NT2/D1 (cell line): ENCODE data around the gene NFIX.

Experiments used
- DNase-seq: peaks from one replicate; pipeline ENCODE4 v3.0.0-alpha.2; 2011; ENCODE audit warnings: low read depth, low spot score
- H3K27me3 ChIP-seq: 2 replicates; pipeline ENCODE4 v1.6.0; 2011; ENCODE audit warnings: mild to moderate bottlenecking; ENCODE audit not compliant: insufficient read length, insufficient read depth
- H3K36me3 ChIP-seq: 2 replicates; pipeline ENCODE4 v1.6.1; 2011; ENCODE audit warnings: mild to moderate bottlenecking, low read length, mixed read lengths; ENCODE audit not compliant: insufficient read depth, insufficient read length
- H3K4me1 ChIP-seq: 2 replicates; pipeline ENCODE4 v1.5.1; 2011; ENCODE audit not compliant: insufficient read depth, insufficient read length
- H3K4me3 ChIP-seq: 2 replicates; pipeline ENCODE4 v1.5.1; 2011; ENCODE audit warnings: low read depth; ENCODE audit not compliant: insufficient read length
- H3K9ac ChIP-seq: 2 replicates; pipeline ENCODE4 v1.6.0; 2011; ENCODE audit warnings: low read depth; ENCODE audit not compliant: insufficient read length
- H3K9me3 ChIP-seq: 2 replicates; pipeline ENCODE4 v1.5.1; 2011; ENCODE audit warnings: mild to moderate bottlenecking, low read length; ENCODE audit not compliant: insufficient read depth
- SUZ12 ChIP-seq: IDR thresholded peaks from 2 replicates; pipeline ENCODE4 v1.6.1; 2011; ENCODE audit not compliant: insufficient read length, insufficient read depth; ENCODE audit errors: extremely low read depth
- YY1 ChIP-seq: IDR thresholded peaks from 2 replicates; pipeline ENCODE4 v1.6.1; 2011; ENCODE audit not compliant: insufficient read length, insufficient read depth
- ZNF274 ChIP-seq: IDR thresholded peaks from 2 replicates; pipeline ENCODE4 v1.6.1; 2011; ENCODE audit warnings: mild to moderate bottlenecking, low read depth, low read length

The NFIX gene

GRCh38 chr19:13133241-13133870, 138.1 kb downstream of the NFIX start:
- Histone ChIP-seq H3K9ac (no peak overlapping the region), H3K27me3 (no peaks in the 10 kb centered on the region), H3K9me3 (no peaks in the 10 kb centered on the region), H3K4me1 (peaks cover 13% of the 10 kb centered on the region), H3K4me3 (no peak overlapping the region), H3K36me3 (peaks cover 93% of the 10 kb centered on the region)
- DNase-seq = no peak
- no peak for TF ChIP-seq ZNF274
- TF ChIP-seq YY1 = no peak
- TF ChIP-seq SUZ12 = no peak

- Histone ChIP-seq H3K4me3 (no peak overlapping the region), H3K9me3 (no peaks in the 10 kb centered on the region), H3K27me3 (no peaks in the 10 kb centered on the region), H3K9ac (no peak overlapping the region), H3K36me3 (peaks cover 87% of the 10 kb centered on the region), H3K4me1 (peaks cover 19% of the 10 kb centered on the region)
- TF ChIP-seq YY1 (no peak), SUZ12 (no peak), ZNF274 (no peak)
- no peak for DNase-seq
Observed at GRCh38 chr19:13134626-13135025, 139.4 kb downstream of the NFIX start.

GRCh38 chr19:13135068-13136062, 140.1 kb downstream of the NFIX start:
- Histone ChIP-seq H3K9me3 (no peaks in the 10 kb centered on the region), H3K27me3 (no peaks in the 10 kb centered on the region), H3K4me3 (no peak overlapping the region), H3K36me3 (peaks cover 84% of the 10 kb centered on the region), H3K9ac (no peak overlapping the region), H3K4me1 (peaks cover 19% of the 10 kb centered on the region)
- DNase-seq = no peak
- TF ChIP-seq YY1 = no peak
- no peak for TF ChIP-seq SUZ12
- no peak for TF ChIP-seq ZNF274

- no peaks in the 10 kb centered on the region for H3K9me3 ChIP-seq
- peaks cover 69% of the 10 kb centered on the region for H3K36me3 ChIP-seq
- TF ChIP-seq SUZ12 (no peak), YY1 (no peak), ZNF274 (no peak)
- H3K4me3 ChIP-seq = no peak overlapping the region
- no peak for DNase-seq
- no peak overlapping the region for H3K9ac ChIP-seq
- peaks cover 15% of the 10 kb centered on the region for H3K4me1 ChIP-seq
- H3K27me3 ChIP-seq = no peaks in the 10 kb centered on the region
Observed at GRCh38 chr19:13137290-13137794, 142.1 kb downstream of the NFIX start.

- Histone ChIP-seq H3K27me3 (no peaks in the 10 kb centered on the region), H3K9ac (no peak overlapping the region), H3K9me3 (no peaks in the 10 kb centered on the region), H3K36me3 (peaks cover 60% of the 10 kb centered on the region), H3K4me3 (no peak overlapping the region), H3K4me1 (peaks cover 15% of the 10 kb centered on the region)
- DNase-seq = no peak
- no peak for TF ChIP-seq ZNF274
- no peak for TF ChIP-seq YY1
- no peak for TF ChIP-seq SUZ12
Observed at GRCh38 chr19:13138171-13138915, 143.1 kb downstream of the NFIX start.

GRCh38 chr19:13138916-13139198, 143.6 kb downstream of the NFIX start:
- DNase-seq = no peak
- H3K36me3 ChIP-seq = peaks cover 57% of the 10 kb centered on the region

More at GRCh38 chr19:13138916-13139198, 143.6 kb downstream of the NFIX start:
- no peaks in the 10 kb centered on the region for H3K9me3 ChIP-seq
- no peaks in the 10 kb centered on the region for H3K27me3 ChIP-seq
- peaks cover 15% of the 10 kb centered on the region for H3K4me1 ChIP-seq
- H3K9ac ChIP-seq = no peak overlapping the region
- TF ChIP-seq YY1 = no peak
- no peak for TF ChIP-seq ZNF274
- TF ChIP-seq SUZ12 = no peak
- H3K4me3 ChIP-seq = no peak overlapping the region
